Activated CD4-positive, alpha-beta T cell treated with anti-CD3 and anti-CD28 coated beads for 4 hours (primary cell): Measurements from ENCODE around the gene NEURL1.
A peak's percentile ranks its signal among the peaks of the same experiment; 100 is the strongest.
"Not testable (repeated sequence)": the region's sequence is repeated elsewhere in the genome, so short reads cannot be mapped to it uniquely, and the experiment has no call there.

ENCODE experiments used
- DNase-seq, 2 donors: peaks; one replicate each; pipeline ENCODE4 v3.0.0-alpha.2; 2020

Gene NEURL1

DNA sequence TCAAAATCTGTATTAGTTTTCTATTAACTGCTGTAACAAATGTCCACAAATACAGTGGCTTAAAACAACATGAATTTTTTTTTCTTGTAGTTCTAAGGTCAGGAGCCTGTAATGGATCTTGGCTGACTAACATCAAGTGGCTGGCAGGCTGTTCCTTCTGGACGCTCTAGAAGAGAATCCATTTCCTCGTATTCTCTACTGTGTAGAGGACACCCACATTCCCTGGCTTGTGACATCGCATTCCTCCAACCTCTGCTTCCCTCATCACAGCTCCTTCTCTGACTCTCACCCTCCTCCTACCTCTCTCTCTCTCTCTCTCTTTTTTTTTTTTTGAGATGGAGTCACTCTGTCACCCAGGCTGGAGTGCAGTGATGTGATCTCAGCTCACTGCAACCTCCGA, 30.0 kb upstream of the NEURL1 start:
- DNase-seq = no peak

DNA sequence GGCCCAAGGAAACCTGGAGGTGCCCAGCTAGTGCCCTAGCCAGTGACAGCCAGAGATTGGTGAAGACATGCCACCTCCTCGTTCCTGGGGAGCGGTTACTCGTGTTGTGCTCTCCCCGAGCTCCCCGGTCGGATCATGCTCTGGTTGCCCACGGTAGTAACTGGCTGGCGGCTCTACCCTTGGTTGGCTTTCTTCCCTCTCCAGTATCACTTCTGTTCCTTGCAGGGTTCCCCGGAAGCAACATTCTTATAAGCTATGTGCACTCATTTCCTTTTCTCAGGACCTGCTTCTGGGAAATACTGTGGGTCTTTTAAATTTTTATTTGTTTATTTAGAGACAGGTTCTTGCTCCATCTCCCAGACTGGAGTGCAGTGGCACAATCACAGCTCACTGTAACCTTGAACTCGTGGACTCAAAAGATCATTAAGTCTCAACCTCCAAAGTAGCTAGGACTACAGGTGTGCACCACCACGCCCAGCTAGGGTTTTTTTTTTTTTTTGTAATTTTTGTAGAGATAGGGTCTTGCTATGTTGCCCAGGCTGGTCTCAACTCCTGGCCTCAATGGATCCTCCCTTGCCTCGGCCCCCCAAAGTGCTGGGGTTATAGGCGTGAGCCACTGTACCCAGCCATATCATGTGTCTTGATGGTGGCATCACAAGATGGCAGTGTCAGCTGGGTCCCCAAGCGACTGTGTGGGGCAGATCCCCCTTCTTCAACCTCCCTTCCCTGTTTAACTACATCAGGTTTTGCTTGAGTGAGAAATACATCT, 27.9 kb upstream of the NEURL1 start:
- no peak for DNase-seq

DNA sequence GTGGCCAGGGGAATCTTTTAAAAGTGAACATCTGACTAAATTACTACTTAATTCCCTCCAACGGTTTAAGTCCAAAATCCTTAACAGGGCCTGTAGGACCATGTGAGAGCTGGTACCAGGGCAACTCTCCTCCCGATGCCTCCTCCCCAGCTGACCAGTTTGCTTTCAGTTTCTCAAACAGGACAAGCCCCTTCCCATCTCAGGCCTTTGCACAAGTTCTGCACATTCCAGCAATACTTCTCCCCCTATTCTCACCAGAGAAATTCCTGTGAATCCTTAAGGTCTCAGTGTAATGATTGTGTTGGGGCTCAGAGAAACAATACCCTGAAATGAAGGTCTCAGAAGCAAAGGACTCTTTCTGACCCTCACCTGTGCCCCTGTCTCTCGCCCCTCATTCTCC, 26.8 kb upstream of the NEURL1 start:
- no peak for DNase-seq

DNA sequence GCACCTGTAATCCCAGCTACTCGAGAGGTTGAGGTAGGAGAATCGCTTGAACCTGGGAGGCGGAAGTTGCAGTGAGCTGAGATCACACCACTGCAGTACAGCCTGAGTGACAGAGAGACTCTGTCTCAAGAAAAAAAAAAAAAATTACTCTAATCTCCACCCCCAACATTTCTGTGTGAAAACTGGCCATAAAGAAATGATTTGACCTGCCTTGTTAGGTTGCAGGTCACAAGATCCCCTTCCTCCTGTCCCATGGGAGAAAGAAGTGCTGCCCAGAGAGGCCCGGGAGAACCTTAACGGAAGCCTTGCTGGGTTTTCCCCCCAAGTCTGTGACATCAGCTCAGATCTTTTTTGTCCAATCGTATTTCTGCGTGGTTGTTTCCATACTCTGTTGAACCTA, 26.1 kb upstream of the NEURL1 start:
- DNase-seq = no peak

DNA sequence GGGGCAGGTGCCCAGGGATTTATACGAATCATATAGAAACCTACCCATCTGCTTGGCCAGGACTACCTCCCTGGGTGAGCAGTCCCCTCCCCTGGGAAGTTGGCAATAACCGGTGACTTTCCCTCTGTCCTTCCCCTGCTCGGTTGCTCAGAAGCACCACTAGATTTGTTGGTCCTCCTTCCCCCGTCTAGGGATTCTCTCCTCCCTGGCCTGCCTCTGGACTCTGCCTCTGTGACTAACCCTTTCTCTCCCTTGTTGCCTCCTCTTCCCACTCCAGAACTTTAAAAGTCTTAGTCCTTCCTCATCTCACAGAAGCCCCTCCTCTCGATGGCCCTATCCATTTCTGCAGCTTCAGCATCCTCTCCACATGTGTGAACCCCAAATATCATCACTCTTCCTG, 24.3 kb upstream of the NEURL1 start:
- DNase-seq = no peak

DNA sequence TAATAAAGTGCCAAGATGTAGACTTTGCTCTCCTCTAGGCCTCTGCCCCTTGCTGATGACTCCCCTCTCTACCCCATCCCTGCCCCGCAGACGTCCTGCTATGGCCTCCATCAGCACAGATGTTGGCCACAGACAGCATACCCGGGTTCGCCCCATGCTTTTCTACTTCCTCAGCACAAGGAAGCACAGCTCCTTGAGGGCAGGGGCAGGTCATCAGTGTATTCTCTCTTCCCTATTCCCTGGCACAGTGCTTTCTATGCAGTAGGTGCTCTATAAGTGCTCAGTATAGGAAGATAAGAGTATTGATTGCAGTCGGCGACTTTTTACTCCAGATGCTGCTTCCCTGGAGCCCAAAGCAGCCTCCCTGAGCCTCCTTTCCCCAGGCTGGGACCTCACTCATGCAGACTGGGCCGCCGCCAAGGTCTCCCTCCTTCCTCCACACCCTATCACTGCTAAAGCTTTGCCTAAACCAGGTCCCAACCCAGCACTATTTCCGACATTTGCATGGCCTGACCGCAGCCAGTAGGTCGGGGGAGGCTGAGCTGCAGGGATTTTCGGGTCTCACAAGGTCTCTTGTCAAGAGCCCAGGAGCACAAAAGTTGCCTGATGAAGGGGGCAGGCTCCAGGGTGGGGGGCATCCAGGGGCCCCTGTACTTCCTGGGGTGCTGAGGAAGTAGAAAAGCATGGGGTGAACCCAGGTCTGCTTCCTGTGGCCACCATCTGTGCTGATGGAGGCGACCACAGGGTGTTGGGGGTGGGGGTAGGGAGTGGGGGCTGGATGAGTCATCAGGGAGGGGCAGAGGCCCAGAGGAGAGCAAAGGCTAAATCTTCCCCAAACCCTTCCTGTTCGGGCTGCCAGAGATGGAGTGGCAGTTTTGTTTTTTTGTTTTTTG, 22.5 kb upstream of the NEURL1 start:
- peak; percentile 49 to 60 for DNase-seq

DNA sequence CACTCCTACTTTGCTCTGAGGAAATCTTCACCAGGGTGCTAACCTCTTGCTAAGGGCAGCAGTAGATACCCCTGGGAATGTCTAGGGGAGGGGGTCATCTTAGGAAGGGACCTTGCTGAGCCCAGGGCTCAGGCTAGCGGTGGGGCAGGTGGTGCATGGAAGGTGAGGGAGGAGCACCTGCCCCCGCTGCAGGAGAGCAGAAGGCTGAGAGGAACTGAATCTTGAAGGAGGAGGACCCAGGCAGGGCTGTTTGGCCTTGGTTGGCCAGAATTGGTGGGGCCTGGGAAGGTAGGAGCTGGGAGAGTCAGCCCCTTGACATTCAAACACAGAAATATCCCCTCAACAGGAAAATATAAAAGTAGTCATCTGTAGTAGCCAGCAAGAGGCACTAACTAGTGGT, 21.5 kb upstream of the NEURL1 start:
- DNase-seq = no peak

DNA sequence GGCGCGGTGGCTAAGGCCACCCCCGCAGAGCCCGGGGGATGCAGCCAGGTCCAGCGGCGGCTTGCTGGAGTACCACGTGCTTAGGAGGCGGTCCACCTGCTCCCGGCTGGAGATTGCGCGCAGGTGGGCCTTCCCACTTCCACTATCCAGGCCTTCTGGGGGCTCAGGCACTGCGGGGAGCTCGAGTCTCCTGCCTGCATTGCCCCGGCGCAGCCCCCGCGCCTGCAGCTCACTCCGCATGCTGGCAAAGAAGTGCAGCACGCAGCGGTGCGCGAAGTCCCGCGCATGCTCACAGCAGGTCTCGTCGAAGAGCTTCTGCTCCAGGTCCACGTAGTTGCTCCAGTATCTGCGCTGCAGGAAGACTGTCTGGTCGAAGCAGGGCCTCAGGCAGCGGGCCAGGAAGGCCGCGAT, 20.2 kb upstream of the NEURL1 start:
- no peak for DNase-seq

DNA sequence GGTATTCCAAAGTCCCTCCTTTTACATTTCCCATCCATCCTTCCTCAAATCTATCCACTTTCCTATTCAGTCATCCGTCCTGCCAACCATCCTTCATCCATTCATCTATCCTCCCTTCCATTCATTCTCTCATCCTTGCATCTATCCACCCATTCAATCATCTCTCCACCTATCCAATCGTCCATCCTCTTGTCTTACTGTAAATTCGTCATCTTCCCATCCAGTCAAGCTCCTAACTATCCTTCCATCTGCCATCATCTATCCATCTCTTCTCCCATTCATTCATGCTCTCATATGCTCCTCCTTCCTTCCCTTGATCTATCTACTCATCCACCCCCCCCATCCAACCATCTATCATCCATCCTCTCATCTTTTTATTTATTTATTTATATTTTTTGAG, 19.4 kb upstream of the NEURL1 start:
- DNase-seq = no peak

DNA sequence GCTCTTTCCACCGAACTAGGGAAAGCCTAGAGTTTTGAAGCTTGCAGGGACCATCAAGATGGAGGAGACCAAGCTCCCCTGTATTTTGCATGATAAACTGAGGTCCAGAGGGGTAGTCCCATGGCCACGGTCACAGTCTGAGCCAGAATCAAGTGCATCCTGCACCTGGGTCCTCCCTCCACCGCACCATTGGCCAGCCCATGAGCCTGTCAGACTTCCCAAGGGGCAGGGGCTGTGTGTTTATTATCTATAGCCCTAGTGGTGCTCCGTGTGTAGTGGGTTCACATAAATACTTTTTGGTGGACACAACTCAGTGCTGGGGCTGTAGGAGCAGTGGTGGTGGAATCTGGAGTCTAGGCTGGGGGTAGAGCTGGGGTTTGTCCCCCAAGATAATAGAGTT, 18.1 kb upstream of the NEURL1 start:
- DNase-seq = no peak

DNA sequence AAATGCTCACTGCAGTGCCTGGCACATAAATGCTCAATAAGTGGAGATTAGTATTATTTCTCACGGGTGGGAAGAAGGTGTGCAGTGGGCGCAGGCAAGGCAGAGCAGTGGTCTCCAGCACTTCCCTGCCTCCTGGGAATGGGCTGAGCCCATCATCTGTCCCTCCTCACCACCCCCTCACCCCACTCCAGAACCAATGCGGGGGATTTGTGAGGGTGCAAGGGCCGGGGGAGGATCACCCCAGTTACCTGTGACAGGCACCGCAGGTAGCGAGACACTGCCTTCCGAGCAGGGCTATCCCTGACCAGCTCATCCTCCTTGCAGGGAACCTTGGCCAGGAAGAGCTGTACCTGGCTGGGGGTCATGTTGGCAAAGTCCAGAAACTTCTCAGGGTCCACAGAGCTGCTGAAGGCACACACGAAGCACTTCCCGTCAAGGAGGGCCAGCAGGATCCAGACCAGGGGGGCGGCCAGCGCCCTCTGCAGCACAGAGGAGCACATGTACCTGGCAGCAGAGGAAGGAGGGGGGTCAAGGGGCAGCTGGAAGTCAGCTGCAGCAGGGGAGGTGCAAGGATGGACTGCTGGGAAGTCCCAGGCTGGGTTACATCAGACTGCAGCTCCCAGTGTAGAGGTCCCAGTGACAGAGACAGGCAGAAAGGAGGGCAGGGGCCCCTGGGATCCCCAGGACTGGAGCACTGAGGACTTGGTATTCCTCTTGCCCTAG, 17.3 kb upstream of the NEURL1 start:
- DNase-seq = no peak

DNA sequence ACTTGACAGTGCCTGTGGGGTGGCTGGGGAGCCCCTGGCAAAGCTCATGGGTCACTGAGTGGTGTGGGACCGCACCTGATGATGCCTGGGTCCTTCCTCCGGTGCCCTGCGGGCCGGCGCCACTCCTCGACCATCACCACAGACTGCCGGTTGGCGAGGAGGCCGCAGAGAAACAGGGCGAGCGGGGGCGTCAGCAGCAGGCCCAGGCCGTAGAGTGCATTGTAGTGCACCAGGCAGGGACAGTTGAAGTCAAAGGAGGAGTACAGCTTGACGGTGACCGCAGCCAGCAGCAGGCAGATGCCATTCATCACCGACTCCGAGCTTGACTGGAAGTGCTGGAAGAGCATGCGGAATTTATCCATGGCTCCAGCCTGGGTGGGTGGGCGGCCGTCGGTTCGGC, 14.8 kb upstream of the NEURL1 start:
- no peak for DNase-seq

DNA sequence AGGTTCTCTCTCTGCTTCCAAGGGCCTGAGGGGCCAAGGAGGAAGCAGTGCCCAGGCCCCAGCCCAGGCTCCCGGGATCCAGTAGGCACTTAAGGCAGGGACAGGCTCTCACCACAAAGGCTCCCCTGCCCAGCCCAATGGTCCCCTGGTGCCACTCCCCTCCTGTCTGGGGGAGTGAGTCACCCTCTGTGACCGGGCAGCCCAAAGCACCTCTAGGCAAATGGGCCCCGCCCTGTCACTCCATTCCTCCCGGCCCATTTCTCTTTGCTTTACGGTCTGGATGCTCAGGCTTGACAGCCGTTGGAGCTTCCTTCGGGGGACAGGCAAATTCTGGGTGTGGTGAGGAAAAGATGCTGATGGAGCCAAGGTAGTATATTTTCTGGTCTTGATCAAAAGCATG, 14.4 kb upstream of the NEURL1 start, which contains the start of gene CALHM3:
TSS of gene CALHM3 (minus strand) at position 106 of the 400 bp plus-strand sequence. CDS start 208 bp downstream, outside the sequence.
- no peak for DNase-seq

DNA sequence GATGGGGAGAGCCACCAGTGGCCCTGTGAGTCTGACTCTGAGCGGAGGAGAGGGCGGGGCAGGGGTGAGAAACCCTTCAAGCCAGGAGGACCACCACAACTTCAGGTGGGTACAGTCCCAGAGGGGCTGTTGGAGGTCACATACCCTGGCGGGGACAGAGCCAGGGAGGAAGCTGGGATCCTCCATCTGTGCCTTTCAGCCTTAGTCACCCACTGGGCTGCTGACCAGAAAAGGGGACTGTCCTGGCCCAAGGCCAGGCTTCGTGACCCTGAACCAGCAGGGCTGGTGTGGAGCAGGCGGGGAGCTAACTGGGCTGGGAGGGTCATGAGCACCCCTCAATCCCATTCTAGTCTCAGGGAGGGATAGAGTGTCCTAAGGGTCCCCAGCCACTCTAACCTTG, 13.0 kb upstream of the NEURL1 start:
- DNase-seq = no peak

DNA sequence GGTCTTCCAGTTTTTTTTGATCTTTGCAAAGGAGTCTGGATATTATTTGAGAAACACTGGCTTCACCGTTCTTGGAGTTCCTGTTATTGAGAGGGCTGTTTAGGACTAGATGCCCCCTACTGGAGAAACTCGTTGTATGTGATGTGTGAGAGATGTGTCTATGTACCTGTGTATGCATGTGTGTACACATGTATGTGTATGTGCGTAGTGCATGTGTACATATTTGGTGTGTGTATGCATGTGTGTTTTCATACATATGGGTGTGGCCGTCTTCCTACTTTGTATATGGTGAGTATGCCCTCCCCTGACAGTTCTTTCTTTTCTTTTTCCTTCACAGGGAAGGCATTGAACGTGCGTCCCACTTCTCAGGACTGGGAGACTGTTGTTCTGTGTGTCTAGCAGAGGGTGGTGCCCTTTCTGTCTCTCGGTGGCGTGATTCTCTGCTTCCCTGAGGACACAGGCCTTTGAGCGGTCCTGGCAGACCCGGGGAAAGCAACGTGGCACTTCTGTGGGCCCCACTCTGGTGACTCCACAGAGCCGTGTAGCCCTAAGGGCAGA, 11.5 kb upstream of the NEURL1 start:
- peak in 1 of 2 donors; percentile 57 for DNase-seq

DNA sequence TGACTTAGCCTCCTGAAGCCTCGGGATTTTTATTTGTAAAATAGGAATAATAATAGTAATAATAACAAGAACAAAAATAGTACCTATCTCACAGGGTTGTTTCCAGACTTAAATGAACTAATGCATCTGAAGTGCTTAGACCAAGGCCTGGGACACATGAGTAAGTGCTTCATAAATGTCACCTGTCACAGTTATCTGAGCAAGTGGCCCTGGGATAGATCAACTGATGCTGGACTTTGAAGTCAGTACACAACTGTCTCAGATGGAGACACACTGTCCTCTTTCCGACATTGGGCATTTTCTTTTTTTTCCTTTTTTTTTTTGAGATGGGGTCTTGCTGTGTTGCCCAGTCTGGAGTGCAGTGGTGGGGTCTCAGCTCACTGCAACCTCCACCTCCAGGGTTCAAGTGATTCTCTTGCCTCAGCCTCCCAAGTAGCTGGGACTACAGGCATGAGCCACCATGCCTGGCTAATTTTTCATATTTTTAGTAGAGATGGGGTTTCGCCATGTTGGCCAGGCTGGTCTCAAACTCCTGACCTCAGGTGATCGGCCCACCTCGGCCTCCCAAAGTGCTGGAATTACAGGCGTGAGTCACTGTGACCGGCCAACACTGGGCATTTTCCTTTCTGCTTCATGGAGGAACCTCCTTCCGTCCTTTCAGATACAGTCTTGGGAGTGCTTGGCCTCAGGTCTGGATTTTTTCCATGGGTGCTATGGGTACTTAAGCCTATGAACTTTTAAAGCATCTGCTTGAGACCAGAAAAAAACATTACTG, 6.7 kb upstream of the NEURL1 start:
- not testable (repeated sequence) for DNase-seq

DNA sequence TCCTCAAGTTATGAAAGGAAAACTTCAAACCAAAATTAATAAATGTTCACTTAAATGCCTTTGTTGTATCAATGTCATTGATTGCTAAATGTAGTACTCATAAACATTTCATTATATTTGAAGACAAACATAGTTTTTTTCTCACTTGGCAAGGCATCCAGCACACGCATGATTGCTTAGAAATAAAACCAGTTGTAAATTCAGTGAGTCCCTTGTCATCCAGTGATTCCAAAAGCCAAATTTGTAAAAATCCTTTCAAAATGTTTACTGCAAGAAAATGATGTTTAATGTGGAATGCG, 6.1 kb upstream of the NEURL1 start:
- DNase-seq = no peak

DNA sequence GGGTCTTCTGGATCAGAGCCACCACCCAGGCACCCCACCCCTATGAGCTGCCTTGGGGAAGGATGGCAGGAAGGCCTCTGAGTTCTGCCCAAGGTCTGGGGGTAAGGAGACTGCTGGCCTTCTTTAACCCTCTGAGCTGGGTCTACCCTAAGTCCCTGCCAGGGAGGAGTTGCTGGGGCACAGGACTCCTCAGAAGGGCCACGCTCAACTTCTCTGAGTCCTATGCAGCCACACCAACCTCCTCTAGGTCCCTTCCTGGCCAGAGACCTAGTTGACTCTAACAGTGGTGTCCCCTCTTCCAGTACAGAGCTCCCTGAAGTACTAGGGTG, 2.6 kb upstream of the NEURL1 start:
- no peak for DNase-seq

DNA sequence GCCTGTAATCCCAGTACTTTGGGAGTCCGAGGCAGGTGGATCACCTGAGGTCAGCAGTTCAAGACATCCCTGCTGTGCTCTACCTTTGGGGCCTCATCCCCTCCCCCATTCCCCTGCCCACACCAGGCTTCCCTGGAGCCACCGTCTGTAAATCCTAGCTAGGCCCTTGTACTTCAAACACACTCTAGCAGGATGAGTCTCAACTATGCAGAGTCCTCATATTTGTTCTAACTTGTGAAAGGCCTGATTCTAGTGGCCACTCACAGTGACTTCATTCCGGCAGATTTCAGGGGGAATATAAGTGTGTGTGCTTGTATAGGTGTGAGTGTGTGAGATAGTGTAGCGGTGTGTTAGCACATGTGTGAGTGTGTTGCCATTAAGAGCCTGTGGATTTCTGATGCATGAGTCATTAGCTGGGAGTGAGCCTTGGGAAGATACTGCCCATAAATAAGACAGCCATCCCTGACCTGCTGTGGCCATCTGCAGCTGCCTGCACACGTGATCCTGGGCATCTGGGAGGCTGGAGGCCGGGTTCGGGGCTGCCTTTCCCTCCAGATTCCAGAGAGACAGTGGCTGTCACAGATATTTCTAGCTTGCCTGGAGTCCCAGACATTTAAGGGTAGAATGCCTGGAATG, 1.7 kb upstream of the NEURL1 start:
- DNase-seq = no peak

DNA sequence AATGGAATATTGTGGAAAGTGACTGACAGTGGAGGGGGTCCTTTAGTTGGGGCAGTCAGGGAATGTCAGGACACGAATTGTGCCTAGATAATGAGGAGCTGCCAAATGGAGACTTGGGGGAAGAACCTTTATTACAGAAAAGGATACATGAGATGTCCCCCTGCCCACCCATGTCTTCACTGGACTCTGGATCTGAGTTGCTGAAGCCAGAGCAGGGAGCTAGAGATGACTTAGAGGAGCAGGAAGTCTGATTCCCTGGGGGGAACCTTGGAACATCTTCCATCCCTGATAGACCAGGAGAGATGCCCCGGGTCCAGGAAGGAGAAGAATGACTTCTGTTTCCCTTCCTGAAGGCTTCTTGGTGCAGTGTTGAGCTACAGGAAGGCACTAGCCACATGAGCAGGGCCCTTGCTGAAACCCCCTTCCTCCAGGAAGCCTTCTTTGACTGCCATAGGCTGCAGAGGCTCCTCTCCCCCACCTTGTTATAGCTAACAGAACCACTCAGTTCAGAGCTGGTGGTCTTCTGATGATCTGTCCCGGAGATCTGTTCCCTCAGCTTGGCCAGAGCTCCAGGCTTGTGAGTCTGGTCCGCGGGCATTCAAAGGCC, 747 bp upstream of the NEURL1 start:
- DNase-seq = no peak
